NCI-H2029 treated with DMSO at 0.1 percent for 48 hours (cell line): ENCODE measurements around the gene NKX6-1.

Experiments
- DNase-seq: peaks from one replicate; lab custom pipeline; 2025; lab: John Stamatoyannopoulos, UW

NKX6-1 gene

DNA sequence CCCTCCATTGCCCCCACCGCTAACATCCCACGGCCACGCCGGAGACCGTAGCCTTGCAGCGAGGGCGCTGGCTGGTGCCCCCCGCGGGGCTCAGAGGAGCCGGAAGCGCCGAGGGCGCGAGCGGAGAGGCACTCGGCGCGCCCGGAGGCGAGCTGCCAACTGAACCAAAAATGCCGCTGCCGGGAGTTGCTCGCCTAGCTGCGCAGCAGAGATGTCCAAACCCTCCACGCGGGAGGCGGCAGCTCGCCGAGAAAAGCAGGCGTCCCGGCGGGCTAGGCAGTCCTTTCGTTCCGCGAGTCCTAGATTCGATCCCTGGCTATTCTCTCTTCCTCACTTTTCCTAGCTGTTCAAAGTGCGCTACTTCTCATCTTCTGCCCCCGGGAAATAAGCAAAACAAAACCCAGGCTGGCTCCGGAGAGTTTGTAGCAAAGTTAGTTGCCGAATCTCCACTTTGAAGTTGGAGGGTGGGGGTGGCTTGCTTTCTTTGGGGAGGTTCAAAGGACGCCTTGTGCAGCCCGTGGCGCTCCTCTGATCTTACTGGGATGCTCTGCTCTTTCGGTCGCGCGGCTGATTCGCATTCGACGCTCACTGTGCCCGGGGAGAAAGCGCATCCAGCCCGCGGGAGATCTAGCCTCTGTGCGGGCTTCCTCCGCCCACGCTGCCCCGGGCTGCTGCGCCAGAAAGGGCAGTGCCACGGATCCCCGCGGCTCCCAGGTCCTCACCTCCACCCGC, 723 bp downstream of the NKX6-1 start:
- DNase-seq: no peak

DNA sequence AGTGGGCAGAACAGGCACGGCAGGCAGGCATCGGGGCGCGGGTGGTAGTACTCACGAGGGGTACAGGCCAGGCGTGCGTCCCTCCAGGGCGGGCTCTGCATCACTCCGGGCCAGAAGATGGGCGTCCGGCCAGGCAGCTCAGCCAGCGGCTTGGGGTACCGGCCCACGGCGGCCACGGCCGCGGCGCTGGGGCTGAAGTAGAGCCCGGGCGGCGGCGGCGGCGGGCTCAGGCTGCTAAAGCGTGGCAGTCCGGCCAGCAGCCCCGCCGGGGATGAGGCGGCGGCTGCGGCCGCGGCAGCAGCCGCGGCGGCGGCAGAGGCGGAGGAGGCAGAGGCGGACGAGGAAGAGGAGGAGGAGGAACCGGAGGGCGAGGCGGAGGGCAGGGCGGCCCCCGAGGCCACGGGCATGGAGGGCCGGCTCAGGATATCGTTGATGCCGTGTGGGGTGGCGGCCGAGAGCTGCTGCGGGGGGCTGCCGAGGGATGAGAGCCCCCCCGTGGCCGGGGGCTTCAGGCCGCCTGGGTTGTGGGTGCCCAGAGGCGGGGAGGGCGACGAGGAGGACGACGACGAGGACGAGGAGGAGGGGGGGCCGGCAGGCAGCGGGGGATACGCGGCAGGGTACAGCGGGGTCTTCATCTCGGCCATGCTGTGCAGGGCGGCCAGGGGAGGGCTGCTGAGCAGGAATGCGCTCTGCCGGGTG, 1.4 kb downstream of the NKX6-1 start:
- no peak for DNase-seq

DNA sequence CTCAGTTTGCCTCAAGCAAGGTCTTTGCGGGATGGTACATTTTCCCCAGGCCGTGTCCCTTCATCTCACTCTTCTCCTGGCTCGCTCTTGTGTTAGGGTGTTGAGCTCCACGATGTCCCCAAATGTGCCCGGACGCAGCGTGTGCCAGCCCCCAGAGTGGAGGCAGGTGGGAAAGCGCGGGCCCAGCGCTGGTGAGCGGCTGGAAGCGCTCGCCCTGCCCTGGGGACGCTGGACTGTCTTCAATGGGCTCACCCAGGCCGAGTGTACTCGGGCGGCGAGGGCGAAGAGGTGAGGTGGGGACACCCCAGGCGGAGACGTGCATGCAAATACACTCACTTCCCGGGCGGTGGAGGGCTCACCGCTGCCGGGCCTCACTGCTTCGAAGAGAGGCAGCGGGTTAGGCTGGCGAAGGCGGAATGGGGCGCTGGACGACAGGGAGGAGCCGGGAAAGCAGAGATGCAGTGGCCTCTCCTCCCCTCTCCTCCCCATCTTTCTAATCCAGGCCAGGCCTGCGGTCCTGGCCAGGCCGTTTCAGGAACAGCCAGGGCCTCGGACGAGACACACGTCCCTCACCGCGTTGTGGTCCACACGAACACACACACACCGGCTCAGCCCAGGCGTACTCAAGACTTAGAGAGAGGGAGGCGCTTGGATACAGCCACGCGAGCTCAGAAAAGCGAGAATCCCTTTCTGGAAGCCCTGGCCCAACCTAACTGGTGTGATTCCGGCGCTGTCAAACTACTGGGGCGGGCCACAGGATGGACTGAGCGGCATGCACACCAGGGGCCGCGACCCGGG, 2.2 kb downstream of the NKX6-1 start:
- DNase-seq: no peak

DNA sequence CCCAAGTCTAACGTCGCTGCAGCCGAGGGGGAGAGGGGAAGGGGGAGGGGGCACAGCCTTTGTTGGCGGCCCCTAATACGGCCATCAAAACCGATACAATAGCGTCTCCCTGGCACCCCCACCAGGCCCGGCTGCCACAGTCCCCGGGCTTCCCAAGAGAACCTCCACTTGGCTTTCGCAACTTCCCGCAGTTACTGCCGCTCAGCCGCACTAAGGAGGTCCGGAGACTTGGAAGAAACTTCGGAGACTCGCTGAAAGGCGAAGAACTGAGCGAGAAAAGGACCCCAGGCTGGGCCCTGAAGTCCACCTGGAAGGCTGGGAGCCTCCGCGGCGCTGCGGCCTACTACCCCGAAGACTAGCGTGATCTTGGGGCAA, 2.8 kb downstream of the NKX6-1 start:
- DNase-seq: no peak

DNA sequence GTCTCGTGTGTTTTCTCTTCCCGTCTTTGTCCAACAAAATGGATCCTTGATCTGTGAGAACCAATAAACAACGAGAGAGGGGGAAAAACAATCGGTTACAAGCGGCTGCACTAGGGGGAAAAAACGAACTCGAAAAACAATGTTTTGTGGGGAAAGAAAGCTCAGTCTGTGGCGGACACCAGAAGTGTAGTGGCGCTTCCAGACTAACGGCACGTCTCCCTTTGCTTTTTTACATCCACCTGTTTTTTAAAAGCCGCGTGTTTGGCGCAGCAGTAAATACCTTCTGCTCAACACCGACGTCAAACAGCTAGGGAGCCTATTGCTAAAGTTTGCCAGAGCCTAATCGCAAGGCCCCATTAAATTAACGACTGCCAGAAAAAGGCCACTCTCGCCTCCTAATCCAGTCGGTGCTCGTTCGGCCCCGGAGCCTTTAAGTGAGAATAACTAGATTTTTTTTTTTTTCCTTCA, 3.3 kb downstream of the NKX6-1 start:
- DNase-seq: no peak

DNA sequence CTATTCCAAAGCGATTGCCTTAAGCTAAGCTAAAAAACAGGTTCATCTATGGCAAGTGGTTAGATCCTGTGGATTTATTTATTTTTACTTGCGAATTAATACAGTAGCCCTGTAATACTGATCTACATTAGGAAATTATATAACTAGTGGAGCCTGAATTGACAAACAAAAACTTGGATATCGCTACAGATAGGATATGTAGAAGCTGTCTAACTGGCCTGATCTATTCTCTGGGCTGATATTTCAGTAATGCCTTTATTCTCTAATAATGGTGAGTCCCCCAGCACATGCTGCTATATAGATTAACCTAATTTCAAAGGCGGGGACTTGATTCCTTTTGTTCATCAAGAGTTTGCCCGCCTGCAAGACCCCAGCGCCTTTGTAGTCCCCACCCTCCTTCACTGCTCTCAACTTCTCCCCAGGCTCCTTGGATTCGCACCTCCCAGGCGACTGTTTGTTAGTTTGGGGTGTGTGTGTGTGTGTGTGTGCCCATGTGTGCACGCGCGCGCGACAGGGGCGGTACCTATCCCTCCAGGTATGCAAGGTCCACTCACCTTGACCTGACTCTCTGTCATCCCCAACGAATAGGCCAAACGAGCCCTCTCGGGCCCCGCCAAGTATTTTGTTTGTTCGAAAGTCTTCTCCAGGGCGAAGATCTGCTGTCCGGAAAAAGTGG, 3.8 kb downstream of the NKX6-1 start:
- no peak for DNase-seq

DNA sequence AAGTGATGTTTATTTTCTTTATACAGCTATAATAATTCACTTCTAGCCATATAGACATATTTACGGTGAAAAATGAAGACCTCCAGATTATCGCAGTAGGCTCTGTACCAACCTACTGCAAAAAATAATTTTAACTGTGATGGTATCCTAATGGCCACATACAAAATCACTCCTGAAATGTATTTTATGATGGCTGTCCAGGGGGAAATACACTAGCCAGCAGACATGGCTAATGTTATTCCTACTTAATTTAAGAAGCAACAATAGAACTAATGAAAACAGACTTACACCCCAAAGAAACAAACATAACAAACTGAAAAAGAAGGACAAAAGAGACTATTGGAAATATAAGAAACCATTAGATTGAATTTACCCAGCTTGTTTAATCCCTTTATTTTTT, 4.6 kb downstream of the NKX6-1 start:
- DNase-seq: no peak

DNA sequence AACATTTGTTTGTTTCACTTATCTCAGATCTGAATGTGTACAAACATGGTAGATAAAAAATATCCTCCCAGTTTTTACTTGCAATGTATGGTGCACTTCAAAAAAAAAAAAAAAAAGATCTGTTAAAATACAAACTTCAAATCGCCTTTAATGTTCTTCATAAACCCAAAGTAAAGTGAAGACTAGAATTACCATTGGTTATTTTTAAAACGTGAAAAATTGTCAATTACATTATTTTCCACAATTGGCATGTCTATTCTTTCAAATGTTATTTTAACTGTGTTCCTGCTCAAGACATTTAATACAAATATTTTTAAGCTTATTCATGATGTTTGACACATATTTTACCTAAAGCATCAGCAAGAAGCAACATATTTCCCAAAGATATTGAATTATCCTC, 5.0 kb downstream of the NKX6-1 start:
- no peak for DNase-seq

DNA sequence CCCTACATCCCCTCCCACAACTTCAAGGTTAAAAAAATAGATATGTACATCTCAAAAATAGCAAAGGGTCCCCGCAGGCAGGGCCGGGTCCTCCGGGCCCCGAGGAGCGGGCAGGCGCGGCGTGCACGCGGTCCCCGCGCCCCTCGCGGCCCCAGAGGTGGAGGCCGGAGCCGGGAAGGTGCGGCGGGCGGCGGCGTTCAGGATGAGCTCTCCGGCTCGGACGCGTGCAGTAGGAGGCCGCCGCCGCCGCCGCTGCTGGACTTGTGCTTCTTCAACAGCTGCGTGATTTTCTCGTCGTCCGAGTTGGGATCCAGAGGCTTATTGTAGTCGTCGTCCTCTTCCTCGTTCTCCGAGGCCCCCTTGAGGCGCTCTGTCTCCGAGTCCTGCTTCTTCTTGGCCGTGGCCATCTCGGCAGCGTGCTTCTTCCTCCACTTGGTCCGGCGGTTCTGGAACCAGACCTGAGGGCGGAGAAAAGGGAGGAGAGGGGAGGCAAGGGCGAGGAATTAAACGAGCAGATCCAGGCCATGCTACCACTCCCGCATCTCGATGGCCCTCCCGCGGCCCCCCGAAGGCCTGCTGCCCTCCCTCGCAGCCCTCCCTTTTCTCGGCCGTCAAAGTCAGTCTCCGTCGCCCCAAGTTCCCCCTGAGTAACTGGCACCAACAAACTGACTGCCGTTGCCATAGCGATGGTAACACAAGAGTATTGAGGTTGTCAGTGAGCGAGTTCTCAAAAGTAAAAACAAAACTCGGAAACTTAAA, 5.8 kb downstream of the NKX6-1 start:
- DNase-seq: no peak

DNA sequence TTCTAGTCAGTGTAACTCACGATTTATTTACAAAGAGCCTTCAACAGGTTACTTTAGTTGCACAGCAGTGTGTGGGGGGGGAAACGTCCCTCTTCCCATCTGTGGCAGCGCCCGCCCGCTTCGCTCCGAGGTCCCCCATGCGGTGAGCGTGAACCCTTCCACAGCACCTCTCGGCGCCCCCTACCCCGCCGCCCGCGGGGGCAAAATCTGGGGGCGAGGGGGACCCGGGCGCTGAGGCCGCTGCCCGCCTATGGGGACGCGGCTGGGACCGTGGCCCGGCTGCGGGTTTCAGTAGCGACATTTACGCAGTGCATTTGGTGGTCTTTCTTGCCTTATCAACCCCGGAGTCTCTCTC, 6.4 kb downstream of the NKX6-1 start:
- no peak for DNase-seq

DNA sequence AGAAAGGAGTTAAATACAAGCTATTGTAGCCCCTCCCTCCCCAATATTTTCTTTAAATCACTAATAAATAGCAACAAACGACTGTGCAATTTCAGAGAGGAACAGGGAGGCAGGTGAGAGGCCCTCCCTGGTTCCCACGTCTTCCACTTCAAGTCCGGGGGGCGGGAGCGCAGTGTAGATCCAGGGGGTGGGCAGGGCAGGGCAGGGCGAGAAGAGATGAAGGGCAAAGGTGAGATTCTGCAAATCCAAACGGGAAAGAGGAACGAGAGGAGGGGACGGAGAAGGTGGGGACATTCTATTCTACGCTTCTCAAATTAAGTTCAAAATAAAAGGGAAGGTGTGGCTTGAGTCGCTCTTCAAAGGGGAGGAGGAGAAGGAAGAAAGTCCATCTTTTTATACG, 6.8 kb downstream of the NKX6-1 start:
- no peak for DNase-seq

DNA sequence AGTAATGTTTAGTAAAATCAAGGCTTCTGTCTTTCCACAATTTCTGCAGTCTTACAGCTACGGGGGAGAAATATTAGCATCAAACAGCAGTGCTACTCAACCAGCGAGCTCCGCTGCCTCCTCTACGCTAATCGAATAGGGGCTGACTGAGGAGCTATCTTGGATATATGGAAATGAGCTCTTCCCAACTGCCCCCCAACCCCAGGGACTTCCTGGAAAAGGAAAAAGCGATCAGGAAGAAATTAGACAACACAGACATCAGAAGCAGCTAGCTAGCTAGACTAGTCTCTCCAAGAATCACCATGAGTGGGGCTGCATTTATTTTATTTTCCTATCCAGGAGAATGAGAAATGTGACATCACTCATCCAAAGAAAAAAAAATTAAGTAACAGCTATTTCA, 7.6 kb downstream of the NKX6-1 start:
- DNase-seq: no peak

DNA sequence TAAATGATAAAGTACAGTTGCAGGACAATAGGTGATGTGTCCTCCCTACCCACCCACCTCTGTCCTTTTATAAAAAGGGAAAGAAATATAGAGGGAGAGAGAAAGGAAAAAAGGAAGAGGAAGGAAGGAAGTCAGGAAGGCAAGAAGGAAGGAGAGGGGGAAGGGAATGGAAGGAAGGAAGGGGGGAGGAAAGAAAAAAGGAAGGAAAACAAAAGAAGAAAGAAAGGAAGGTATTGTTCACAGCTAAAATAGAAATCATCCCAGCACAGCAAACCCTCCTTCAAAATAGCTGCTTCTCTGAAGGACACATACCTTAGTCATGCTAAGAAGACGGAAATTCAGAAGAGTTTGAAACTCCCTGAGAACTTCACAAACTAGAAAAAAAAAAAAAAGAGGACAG, 8.4 kb downstream of the NKX6-1 start:
- no peak for DNase-seq

DNA sequence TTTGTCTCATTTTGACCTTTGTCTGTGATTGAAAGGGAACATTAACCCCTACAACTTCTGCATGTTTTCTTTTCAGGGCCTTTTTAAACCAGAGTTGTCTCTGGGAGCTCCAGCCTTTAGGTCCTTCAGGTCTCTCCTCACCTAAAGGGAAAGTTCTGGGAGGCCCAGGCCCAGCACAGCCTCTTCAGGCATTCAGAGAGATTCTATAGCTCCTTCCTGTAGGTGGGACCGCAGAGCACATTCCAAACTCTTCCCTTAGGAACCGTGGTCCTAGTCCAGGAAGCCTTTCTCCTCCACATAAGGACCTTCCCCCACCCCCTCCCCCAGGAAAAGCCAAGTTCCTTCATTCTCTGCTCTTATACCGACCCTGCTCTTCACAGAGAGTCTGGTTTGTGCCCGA, 14.9 kb downstream of the NKX6-1 start:
- no peak for DNase-seq

DNA sequence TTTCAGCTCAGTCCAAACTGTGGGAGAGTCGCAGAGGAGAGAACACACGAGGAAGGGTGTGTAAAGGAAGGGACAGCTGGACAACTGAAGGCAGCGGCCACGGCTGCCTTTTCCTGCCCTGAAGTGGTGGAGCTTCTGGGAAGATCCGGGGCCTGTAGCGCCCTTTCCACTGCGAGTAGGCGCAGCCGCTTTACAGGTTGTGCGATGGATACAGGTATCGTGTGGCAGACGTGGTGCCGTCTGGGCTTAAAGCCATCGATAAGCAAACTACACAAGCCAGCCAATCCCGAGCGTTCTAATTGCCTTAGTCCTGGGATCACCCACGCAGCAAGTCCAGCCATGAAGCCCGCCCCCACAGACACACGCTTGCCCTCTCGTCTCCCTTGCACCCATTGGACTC, 15.4 kb downstream of the NKX6-1 start:
- no peak for DNase-seq

DNA sequence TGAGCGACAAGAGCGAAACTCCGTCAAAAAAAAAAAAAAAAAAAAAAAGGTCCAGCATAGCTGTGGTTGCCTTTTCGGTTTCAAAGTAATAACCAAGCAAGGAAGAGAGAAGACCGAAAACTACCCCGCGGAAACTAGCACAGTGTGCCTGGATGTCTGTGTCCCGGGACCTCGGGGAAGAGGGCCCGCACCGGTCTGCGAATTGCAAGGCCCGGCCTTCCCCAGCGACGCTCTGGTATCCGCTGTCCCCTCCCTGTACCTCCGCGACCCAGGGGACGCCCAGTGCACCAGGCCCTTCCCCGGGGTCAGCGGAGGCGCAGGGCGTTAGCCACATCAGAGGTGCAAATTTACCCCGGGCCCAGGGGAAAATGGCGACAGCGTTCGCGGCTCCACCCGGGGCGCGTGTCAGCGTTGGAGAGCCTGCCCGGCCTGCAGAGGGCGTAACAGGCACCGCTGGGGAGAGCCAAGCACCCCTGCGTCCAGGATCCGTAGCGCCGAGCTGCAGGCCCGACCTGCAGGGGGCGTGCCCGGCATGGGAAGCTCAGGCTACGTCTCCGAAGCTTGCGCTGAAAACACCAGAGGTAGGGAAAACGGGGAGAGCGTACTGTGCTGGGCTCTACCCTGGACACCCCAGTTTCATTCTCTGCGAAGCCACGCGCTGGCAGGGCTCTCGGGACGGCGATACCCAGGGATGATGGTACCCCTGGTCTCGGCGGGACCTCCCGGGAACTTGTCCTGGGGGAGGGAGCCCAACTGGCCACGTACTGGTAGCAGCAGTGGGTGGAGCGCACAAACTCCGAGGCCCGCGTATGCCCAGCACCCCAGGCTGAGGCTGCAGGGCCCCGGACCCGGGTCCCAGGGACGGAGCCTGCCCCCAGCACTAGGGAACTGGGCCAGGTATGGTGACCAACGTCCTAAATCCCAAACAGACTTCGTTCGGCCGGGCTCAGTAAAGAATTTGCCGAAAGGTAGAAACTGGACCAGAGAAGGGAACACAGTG, 16.2 kb downstream of the NKX6-1 start:
- no peak for DNase-seq

DNA sequence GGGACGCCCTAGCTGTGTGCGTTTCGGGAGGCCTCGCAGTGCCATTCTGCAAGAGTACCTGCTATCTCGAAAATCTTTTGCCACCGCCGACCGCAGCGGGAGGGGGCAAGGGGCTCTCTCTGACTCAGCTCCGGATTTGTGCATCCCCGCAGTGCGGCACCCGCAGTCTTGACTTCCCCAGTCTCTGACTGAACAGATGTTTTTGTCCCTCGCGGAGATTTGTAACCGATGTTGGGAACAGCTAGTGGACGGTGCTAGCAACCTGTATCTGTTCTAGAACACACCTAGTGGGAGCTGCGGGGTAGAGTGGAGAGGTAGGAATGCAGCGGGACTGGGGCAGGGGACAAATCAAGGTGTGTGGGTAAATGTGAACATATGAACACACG, 17.2 kb downstream of the NKX6-1 start:
- DNase-seq: no peak

DNA sequence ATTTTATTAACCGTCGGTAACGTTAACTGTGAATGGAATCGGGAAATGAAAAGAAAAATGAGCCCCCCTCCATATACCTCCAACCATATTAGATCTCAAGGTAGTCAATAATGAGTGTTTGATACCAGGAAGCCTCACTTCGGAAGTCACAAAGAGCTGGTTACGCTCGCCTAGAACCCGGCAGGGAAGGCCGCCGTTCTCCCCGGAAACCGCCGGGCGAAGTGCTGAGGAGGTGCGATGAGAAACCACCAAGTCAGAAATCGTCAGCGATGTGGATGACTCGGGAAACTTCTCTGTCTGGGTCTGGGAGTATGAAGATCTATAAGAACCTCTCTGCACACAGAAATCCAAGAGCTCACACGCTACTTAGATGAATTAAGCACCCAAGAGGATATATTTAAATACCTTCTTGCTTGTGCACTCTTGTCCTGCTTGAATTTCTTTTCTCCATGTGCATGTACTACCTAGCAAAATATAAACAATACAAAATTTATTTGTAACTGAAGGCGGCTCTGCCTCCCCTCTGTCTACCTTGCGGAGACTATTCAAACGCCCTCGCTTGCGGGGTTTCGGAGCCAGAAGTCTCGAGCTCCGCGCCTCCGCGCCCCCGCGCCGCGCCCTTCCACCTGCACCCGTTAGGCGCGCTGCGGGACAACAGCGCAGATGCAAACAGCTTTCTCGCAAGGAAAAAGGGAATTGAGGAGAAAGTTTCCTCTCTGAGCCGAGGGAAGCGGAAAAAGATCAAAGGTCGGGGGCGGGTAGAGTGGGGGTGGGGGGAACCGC, 17.8 kb downstream of the NKX6-1 start:
- DNase-seq: no peak

DNA sequence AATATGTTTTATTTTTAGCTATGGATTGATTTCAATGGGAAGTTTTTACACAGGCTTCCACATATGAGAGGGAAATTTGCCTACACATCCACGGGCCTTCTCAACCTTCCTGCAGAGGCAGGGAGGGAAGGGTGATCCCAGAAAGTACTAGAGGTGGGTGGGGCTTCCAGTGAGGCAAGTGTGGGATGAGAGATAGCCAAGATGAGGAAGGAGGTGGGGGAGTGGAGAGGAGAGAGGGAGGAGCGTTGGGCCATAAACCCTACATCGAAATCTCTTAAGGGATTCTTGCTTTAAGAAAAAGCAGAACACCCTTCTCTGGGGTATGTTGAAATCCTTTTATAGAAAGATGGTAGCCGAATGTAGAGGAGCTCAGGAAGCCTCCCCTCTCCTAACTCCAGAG, 19.0 kb downstream of the NKX6-1 start:
- DNase-seq: no peak

DNA sequence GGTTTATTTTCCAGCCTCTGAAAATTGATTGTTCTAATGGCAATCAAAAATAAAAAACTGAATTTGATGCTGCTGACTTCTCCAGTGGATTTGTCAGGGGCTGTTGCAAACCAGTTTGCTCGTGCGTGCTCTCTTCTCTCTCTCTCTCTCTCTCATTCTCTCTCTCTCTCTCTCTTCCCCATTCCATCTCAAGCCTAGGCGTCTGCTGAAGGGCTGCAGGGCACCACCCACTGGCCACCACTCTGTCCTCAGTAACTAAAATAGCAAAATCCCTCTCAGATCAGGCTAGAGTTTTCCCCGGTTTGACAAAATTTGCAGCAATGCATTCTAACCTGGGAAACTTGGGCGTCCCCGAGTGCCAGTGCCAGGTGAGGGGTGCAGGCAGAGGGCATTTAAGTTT, 19.4 kb downstream of the NKX6-1 start:
- no peak for DNase-seq
